ENCODE data around the gene ERN1. TPM values are rescaled to one million over a fixed set of nuclear protein-coding genes. Genes with fewer than 3 reads are reported as not detected.

The ERN1 gene
- polyA plus RNA-seq, 1 donor (not counting 4 experiments of a cell fraction or from before 2014, with no cell fraction given) = 7.1 TPM

GRCh38 chr17:64024781-64025731 lies 104.9 kb downstream of the ERN1 start:
- Histone ChIP-seq H3K27ac (ENCODE audit: control insufficient read depth, insufficient read depth, low read length) (no peak overlapping the region), H3K79me2 (ENCODE audit: control insufficient read depth, insufficient read depth, low read length) (no peaks in the 10 kb centered on the region), H4K20me1 (ENCODE audit: control insufficient read depth, extremely low read depth, insufficient read depth, low read length) (no peaks in the 10 kb centered on the region), H3K4me3 (ENCODE audit: control insufficient read depth in 2 of 3, extremely low read depth in 1 of 3, insufficient read depth in 2 of 3, low read depth in 1 of 3, low read length in 3 of 3) (no peak overlapping the region), H3K9ac (ENCODE audit: control insufficient read depth, extremely low read depth, insufficient read depth, low read length) (no peak overlapping the region), H3K27me3 (ENCODE audit: control insufficient read depth, extremely low read depth, insufficient read depth, low read length) (no peaks in the 10 kb centered on the region), H2AFZ (ENCODE audit: control insufficient read depth, low read length) (no peak overlapping the region), H3K9me3 (ENCODE audit: control insufficient read depth, low read depth, low read length) (no peaks in the 10 kb centered on the region), H3K4me2 (ENCODE audit: control insufficient read depth, extremely low read depth, insufficient read depth, low read depth, low read length) (peak overlapping the region; percentile 19), H3K36me3 (ENCODE audit: control insufficient read depth in 2 of 2, extremely low read depth in 1 of 2, insufficient read depth in 2 of 2, low read length in 2 of 2) (no peaks in the 10 kb centered on the region), H3K9me1 (ENCODE audit: control insufficient read depth, extremely low read depth, insufficient read depth, low read length) (no peaks in the 10 kb centered on the region), H3K4me1 (ENCODE audit: control insufficient read depth, extremely low read depth, insufficient read depth, low read length) (peaks cover 11% of the 10 kb centered on the region)
- dilution Hi-C loops (cut with MboI; ENCODE audit: extremely low pct_ligation_motif_present, low sequenced_read_pairs) = no loop called here
- TF ChIP-seq EZH2 (IDR thresholded peaks at IDR 0.05; ENCODE audit: low read length) (no peak), CTCF (optimal IDR thresholded peaks at IDR 0.05 in 1 of 3, IDR thresholded peaks at IDR 0.05 in 1 of 3, conservative IDR thresholded peaks at IDR 0.05 in 1 of 3; ENCODE audit: extremely low read depth in 1 of 3, insufficient read depth in 2 of 3, low read length in 3 of 3) (no peak)
- DNase-seq (ENCODE audit: low read depth, low spot score) = no peak
- no peak for FAIRE-seq

GRCh38 chr17:64024215-64024654 lies 105.7 kb downstream of the ERN1 start:
- H4K20me1 ChIP-seq (ENCODE audit: control insufficient read depth, extremely low read depth, insufficient read depth, low read length) = no peaks in the 10 kb centered on the region
- H3K4me1 ChIP-seq (ENCODE audit: control insufficient read depth, extremely low read depth, insufficient read depth, low read length) = peaks cover 10% of the 10 kb centered on the region
- no peak overlapping the region for H3K4me2 ChIP-seq (ENCODE audit: control insufficient read depth, extremely low read depth, insufficient read depth, low read depth, low read length)
- no peaks in the 10 kb centered on the region for H3K9me3 ChIP-seq (ENCODE audit: control insufficient read depth, low read depth, low read length)
- no peaks in the 10 kb centered on the region for H3K36me3 ChIP-seq (ENCODE audit: control insufficient read depth in 2 of 2, extremely low read depth in 1 of 2, insufficient read depth in 2 of 2, low read length in 2 of 2)
- H3K9ac ChIP-seq (ENCODE audit: control insufficient read depth, extremely low read depth, insufficient read depth, low read length) = no peak overlapping the region
- no peaks in the 10 kb centered on the region for H3K79me2 ChIP-seq (ENCODE audit: control insufficient read depth, insufficient read depth, low read length)
- H3K27ac ChIP-seq (ENCODE audit: control insufficient read depth, insufficient read depth, low read length) = no peak overlapping the region
- FAIRE-seq = no peak
- no peaks in the 10 kb centered on the region for H3K9me1 ChIP-seq (ENCODE audit: control insufficient read depth, extremely low read depth, insufficient read depth, low read length)
- TF ChIP-seq CTCF (optimal IDR thresholded peaks at IDR 0.05 in 1 of 3, IDR thresholded peaks at IDR 0.05 in 1 of 3, conservative IDR thresholded peaks at IDR 0.05 in 1 of 3; ENCODE audit: extremely low read depth in 1 of 3, insufficient read depth in 2 of 3, low read length in 3 of 3) = no peak
- no peak for TF ChIP-seq EZH2 (IDR thresholded peaks at IDR 0.05; ENCODE audit: low read length)
- no peak overlapping the region for H3K4me3 ChIP-seq (ENCODE audit: control insufficient read depth in 2 of 3, extremely low read depth in 1 of 3, insufficient read depth in 2 of 3, low read depth in 1 of 3, low read length in 3 of 3)
- no peak for DNase-seq (ENCODE audit: low read depth, low spot score)
- H3K27me3 ChIP-seq (ENCODE audit: control insufficient read depth, extremely low read depth, insufficient read depth, low read length) = no peaks in the 10 kb centered on the region
- dilution Hi-C loops (cut with MboI; ENCODE audit: extremely low pct_ligation_motif_present, low sequenced_read_pairs) = no loop called here
- no peak overlapping the region for H2AFZ ChIP-seq (ENCODE audit: control insufficient read depth, low read length)
